HepG2 (cell line): ENCODE measurements around the gene IFT88. TPM values are rescaled to one million over a fixed set of nuclear protein-coding genes. Genes with fewer than 3 reads are reported as not detected.

Source experiments
- ATAC-seq: fragments of 200-7000 bp; cut with Tn5 transposase; 3 replicates; pipeline ENCODE4 v1.9.1; 2020; ENCODE audit warnings: mild to moderate bottlenecking, moderate library complexity
- BruUV-seq: library from RNA; stranded (reverse); fragments of 400-500 nt; replicated peaks from 2 replicates; lab custom pipeline; 2021; lab: Mats Ljungman, UMichigan
- CTCF ChIA-PET: fragments of 300-600 bp; formaldehyde crosslinking; extraction: SDS; loops from one replicate; lab custom pipeline; 2021; ENCODE audit warnings: low total read pairs, inconsistent platforms, low intra/inter-chr PET ratio; lab: Yijun Ruan, JAX
- POLR2A ChIA-PET: fragments of 350-600 bp; sonication (Branson Sonifier 250); formaldehyde crosslinking; loops from one replicate; lab custom pipeline; 2020; ENCODE audit warnings: antibody characterized with exemption, inconsistent platforms; lab: Yijun Ruan, JAX
- DNase-seq: peaks from one replicate; pipeline ENCODE4 v3.0.0-alpha.2; 2015; ENCODE audit warnings: low spot score
- FAIRE-seq: peaks from 3 replicates; lab custom pipeline; 2011; peaks lifted over from hg19 to GRCh38; lab: Jason Lieb, UNC
- H2AFZ ChIP-seq: one replicate; pipeline ENCODE4 v1.6.1; 2011; ENCODE audit warnings: low read length, inconsistent platforms
- H3K27ac ChIP-seq: fragments of 300-600 bp; 3 replicates; pipeline ENCODE4 v1.8.0; 2011; ENCODE audit warnings: mixed run types, mild to moderate bottlenecking, mixed read lengths, low read length, inconsistent platforms; ENCODE audit not compliant: insufficient read depth; ENCODE audit errors: extremely low read length
- H3K27me3 ChIP-seq, 2 experiments: fragments of 200-600 bp in 1 of 2; 2 replicates in 1 of 2; 3 replicates in 1 of 2; pipeline versions ENCODE4 v1.6.0 to v1.8.0; 2011; ENCODE audit warnings: low read length in 2 of 2, mild to moderate bottlenecking in 2 of 2, moderate library complexity in 2 of 2, inconsistent platforms in 1 of 2; ENCODE audit not compliant: insufficient read depth in 2 of 2, control insufficient read depth in 1 of 2
- H3K36me3 ChIP-seq, 2 experiments: fragments of 200-600 bp in 1 of 2; replicated peaks in 1 of 2; 2 replicates in 1 of 2; 3 replicates in 1 of 2; pipeline versions ENCODE4 v1.5.1 to v1.8.0; 2011; ENCODE audit warnings: low read length in 2 of 2, inconsistent platforms in 1 of 2; ENCODE audit not compliant: insufficient read depth in 2 of 2, control insufficient read depth in 1 of 2
- H3K4me1 ChIP-seq: 2 replicates; pipeline ENCODE4 v1.5.1; 2012; ENCODE audit warnings: low read length, inconsistent platforms; ENCODE audit not compliant: insufficient read depth
- H3K4me2 ChIP-seq: 2 replicates; pipeline ENCODE4 v1.6.0; 2011; ENCODE audit warnings: low read depth, low read length, inconsistent platforms
- H3K4me3 ChIP-seq, 3 experiments: fragments of 200-600 bp in 1 of 3; sonication (generic), shearing (Covaris generic) in 1 of 3; replicated peaks in 1 of 3; 2 replicates each; pipeline ENCODE4 v1.5.1; 2011 to 2016; ENCODE audit warnings: low read length in 3 of 3, inconsistent platforms in 2 of 3, low read depth in 2 of 3, mild to moderate bottlenecking in 2 of 3, control low read depth in 1 of 3, mixed read lengths in 1 of 3; ENCODE audit not compliant: insufficient read depth in 1 of 3
- H3K79me2 ChIP-seq: one replicate; pipeline ENCODE4 v1.6.1; 2011; ENCODE audit warnings: low read length, inconsistent platforms; ENCODE audit not compliant: insufficient read depth
- H3K9ac ChIP-seq: 2 replicates; pipeline ENCODE4 v1.6.0; 2011; ENCODE audit warnings: mild to moderate bottlenecking, low read depth, low read length, inconsistent platforms; ENCODE audit not compliant: insufficient read depth
- H3K9me3 ChIP-seq: 2 replicates; pipeline ENCODE4 v1.5.1; 2012; ENCODE audit warnings: mild to moderate bottlenecking, low read length
- H4K20me1 ChIP-seq: 2 replicates; pipeline ENCODE4 v1.6.0; 2011; ENCODE audit warnings: inconsistent platforms, mild to moderate bottlenecking, low read length, moderate library complexity; ENCODE audit not compliant: insufficient read depth
- CBFB ChIP-seq: sonication (generic); formaldehyde crosslinking; IDR thresholded peaks from 2 replicates; pipeline ENCODE4 v1.4.0; 2020; ENCODE audit warnings: missing genetic modification reagents
- GMEB2 ChIP-seq: IDR thresholded peaks from 2 replicates; pipeline ENCODE4 v1.6.1; 2016; ENCODE audit warnings: missing biosample characterization, missing genetic modification reagents, low read depth
- GPN1 ChIP-seq: sonication (generic); formaldehyde crosslinking; IDR thresholded peaks from 2 replicates; pipeline ENCODE4 v1.5.1; 2020; ENCODE audit warnings: missing genetic modification reagents, borderline replicate concordance
- HDAC2 ChIP-seq: sonication (generic); formaldehyde crosslinking; IDR thresholded peaks from 2 replicates; pipeline ENCODE4 v1.4.0; 2020; ENCODE audit warnings: missing genetic modification reagents
- HDAC6 ChIP-seq: fragments of 200-600 bp; sonication (generic); IDR thresholded peaks from 2 replicates; pipeline ENCODE4 v1.7.0; 2017; ENCODE audit warnings: mild to moderate bottlenecking, antibody characterized with exemption, low read length, low read depth
- IRX3 ChIP-seq: sonication (generic); formaldehyde crosslinking; IDR thresholded peaks from 2 replicates; pipeline ENCODE4 v1.8.1; 2023; ENCODE audit warnings: mild to moderate bottlenecking, low read depth, missing genetic modification reagents, borderline replicate concordance
- MIXL1 ChIP-seq: IDR thresholded peaks from 2 replicates; pipeline ENCODE4 v1.6.1; 2016
- NFIC ChIP-seq: IDR thresholded peaks from 2 replicates; pipeline ENCODE4 v1.6.1; 2012; ENCODE audit warnings: mild to moderate bottlenecking, low read length, inconsistent platforms
- NPAS2 ChIP-seq: sonication (generic); formaldehyde crosslinking; IDR thresholded peaks from 2 replicates; pipeline ENCODE4 v1.8.0; 2022; ENCODE audit warnings: mild to moderate bottlenecking, missing genetic modification reagents, borderline replicate concordance
- NR2F1 ChIP-seq, 2 experiments: fragments of 450-650 bp in 1 of 2; formaldehyde crosslinking in 1 of 2; IDR thresholded peaks; 2 replicates each; pipeline versions ENCODE4 v1.5.0 to v1.6.1; 2016 to 2020; ENCODE audit warnings: mild to moderate bottlenecking in 1 of 2, missing compliant biosample characterization in 1 of 2, missing genetic modification reagents in 1 of 2, moderate library complexity in 1 of 2
- RFX3 ChIP-seq: IDR thresholded peaks from 2 replicates; pipeline ENCODE4 v1.6.1; 2016; ENCODE audit warnings: missing biosample characterization, missing genetic modification reagents
- SAP130 ChIP-seq: IDR thresholded peaks from 2 replicates; pipeline ENCODE4 v1.6.1; 2016; ENCODE audit warnings: low read depth
- SMAD3 ChIP-seq: sonication (generic); formaldehyde crosslinking; IDR thresholded peaks from 2 replicates; pipeline ENCODE4 v1.4.0; 2020; ENCODE audit warnings: missing genetic modification reagents
- SNRNP70 ChIP-seq: fragments of 200-400 bp; formaldehyde crosslinking; IDR thresholded peaks from 2 replicates; pipeline ENCODE4 v1.6.1; 2017; ENCODE audit warnings: mild to moderate bottlenecking, low read depth, low read length, moderate library complexity
- SP4 ChIP-seq: sonication (generic); formaldehyde crosslinking; IDR thresholded peaks from 2 replicates; pipeline ENCODE4 v1.8.1; 2023; ENCODE audit warnings: mild to moderate bottlenecking, missing genetic modification reagents
- TCF12 ChIP-seq, 2 experiments: fragments of 450-650 bp in 1 of 2; sonication (generic) in 1 of 2; formaldehyde crosslinking in 1 of 2; IDR thresholded peaks; 2 replicates each; pipeline versions ENCODE4 v1.6.1 to v1.8.0; 2017 to 2022; ENCODE audit warnings: antibody characterized with exemption in 1 of 2, mild to moderate bottlenecking in 1 of 2, missing genetic modification reagents in 1 of 2, moderate library complexity in 1 of 2
- TRIM22 ChIP-seq: fragments of 450-650 bp; IDR thresholded peaks from 2 replicates; pipeline ENCODE4 v1.6.1; 2017
- ZBED4 ChIP-seq: sonication (generic); formaldehyde crosslinking; IDR thresholded peaks from 2 replicates; pipeline ENCODE4 v1.4.0; 2020; ENCODE audit warnings: missing genetic modification reagents, borderline replicate concordance
- ZKSCAN5 ChIP-seq: sonication (generic); formaldehyde crosslinking; IDR thresholded peaks from 2 replicates; pipeline ENCODE4 v1.5.1; 2020; ENCODE audit warnings: mild to moderate bottlenecking, missing genetic modification reagents
- ZNF3 ChIP-seq: IDR thresholded peaks from 2 replicates; pipeline ENCODE4 v1.7.0; 2017; ENCODE audit warnings: inconsistent platforms
- ZNF562 ChIP-seq: sonication (generic); formaldehyde crosslinking; IDR thresholded peaks from 2 replicates; pipeline ENCODE4 v1.8.0; 2022; ENCODE audit warnings: missing genetic modification reagents, borderline replicate concordance
- WGBS: methylation state at CpG from one replicate; pipeline ENCODE4 v1.1.6; 2017; ENCODE audit warnings: low lambda C conversion rate; 5-methylcytosine and 5-hydroxymethylcytosine counted together
- in situ Hi-C: cut with HindIII; loops from 2 replicates; pipeline ENCODE4 v1.10.0; 2017; ENCODE audit warnings: low pct_unique_long_range_greater_than_20kb; ENCODE audit not compliant: extremely low pct_ligation_motif_present
- intact Hi-C: fragments of 100-400 bp; cut with micrococcal nuclease; formaldehyde crosslinking; loops from one replicate; pipeline ENCODE4 v1.10.0; 2022; ENCODE audit not compliant: unreplicated experiment
- polyA plus RNA-seq, 8 experiments: library from polyadenylated mRNA; depleted of rRNA in 3 of 8; stranded (reverse) in 7 of 8; unstranded in 1 of 8; fragments of >200 nt; fragmentation: Illumina TruSeq in 4 of 8; extraction: Trizol in 4 of 8; gene quantifications; 2 replicates each; pipeline versions ENCODE4 v1.2.1 to v1.2.3, GENCODE V29; 2011 to 2016; ENCODE audit warnings: low read depth in 4 of 8, missing spikeins in 1 of 8, mixed read lengths in 1 of 8; ENCODE audit not compliant: insufficient read depth in 1 of 8
- total RNA-seq, 5 experiments: library from RNA; depleted of rRNA; stranded (reverse); fragments of >200 nt; fragmentation: Illumina TruSeq; extraction: Trizol; gene quantifications; 2 replicates each; pipeline ENCODE4 v1.2.3, GENCODE V29; 2016; ENCODE audit warnings: low read depth in 1 of 5

IFT88 gene
- total and polyA plus RNA-seq, 2 of the 13 experiments (the other 11 are each of a cell fraction or from before 2014, with no cell fraction given): 8.4 to 19.9 TPM

GRCh38 chr13:20550799-20551198 lies 16.2 kb upstream of the IFT88 start:
- Histone ChIP-seq H3K9ac (no peak overlapping the region), H3K4me2 (no peak overlapping the region), H3K27ac (no peak overlapping the region), H3K27me3 (no peaks in the 10 kb centered on the region), H3K4me1 (peaks cover 88% of the 10 kb centered on the region), H3K4me3 (no peak overlapping the region), H3K79me2 (no peaks in the 10 kb centered on the region), H2AFZ (no peak overlapping the region), H3K36me3 (no peaks in the 10 kb centered on the region), H4K20me1 (no peaks in the 10 kb centered on the region), H3K9me3 (no peaks in the 10 kb centered on the region)
- no peak for FAIRE-seq
- in situ Hi-C loops (no loop called here), intact Hi-C loops (loop anchor here (5.0 kb wide), 1 partner anchor 53 kb away; no protein-coding TSS in a partner anchor)
- ATAC-seq: no peak
- ChIA-PET CTCF (interaction anchor here (1.6 kb wide), 1 partner anchor 55 kb away, joined by 6 read pairs; no protein-coding TSS in a partner anchor), POLR2A (interaction anchor here (1.4 kb wide), 1 partner anchor 15 kb away, joined by 4 read pairs; no protein-coding TSS in a partner anchor)
- DNase-seq: peak; percentile 23
- 63% methylated on average over 5 of the region's 5 CpGs for WGBS
- no TSS peak for BruUV-seq
- TF ChIP-seq SAP130 (CRISPR knock-in tag) (peak; percentile 12; the same call in 1 of the 2 replicates), HDAC6 (no peak), NPAS2 (no peak), NFIC (no peak), ZNF3 (CRISPR knock-in tag) (no peak), NR2F1 (CRISPR knock-in tag; IDR thresholded peaks at IDR 0.05) (no peak), HDAC2 (CRISPR knock-in tag) (no peak), ZNF562 (CRISPR knock-in tag) (no peak), ZKSCAN5 (CRISPR knock-in tag) (no peak), SNRNP70 (no peak), IRX3 (CRISPR knock-in tag) (no peak), MIXL1 (CRISPR knock-in tag) (peak; percentile 22; the same call in 1 of the 2 replicates), TCF12 (IDR thresholded peaks at IDR 0.05) (no peak), TCF12 (CRISPR knock-in tag; IDR thresholded peaks at IDR 0.05) (no peak), ZBED4 (CRISPR knock-in tag) (no peak), GPN1 (no peak), TRIM22 (no peak), CBFB (CRISPR knock-in tag) (no peak), SP4 (CRISPR knock-in tag) (no peak), GMEB2 (CRISPR knock-in tag) (no peak), RFX3 (CRISPR knock-in tag) (no peak), SMAD3 (CRISPR knock-in tag) (no peak)
